ENCODE data around the gene CTNNBL1.

DNA sequence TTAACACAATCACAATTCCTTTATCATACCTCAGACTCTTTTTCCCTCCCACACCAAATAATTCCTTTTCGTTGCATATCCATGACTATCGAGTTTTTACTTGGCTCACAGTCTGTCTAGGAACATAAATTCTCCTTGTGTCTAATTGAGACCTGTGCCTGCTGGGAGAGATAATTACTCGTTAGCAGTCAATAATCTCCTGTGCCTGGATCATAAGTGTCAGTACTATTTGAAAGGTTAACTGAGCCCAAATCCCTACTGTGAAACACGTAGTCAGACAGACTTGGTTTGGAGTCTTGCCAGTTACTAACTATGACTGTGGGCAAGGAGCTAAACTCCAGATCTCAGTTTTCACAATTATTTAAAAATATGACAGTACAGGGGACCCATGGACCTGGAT is 5.7 kb upstream of the CTNNBL1 start:
- TF ChIP-seq EZH2 (IDR thresholded peaks at IDR 0.05) (no peak), POLR2AphosphoS5 (IDR thresholded peaks at IDR 0.05; ENCODE audit: borderline replicate concordance, low read depth, low read length) (no peak), FOXP2 (optimal IDR thresholded peaks at IDR 0.05; ENCODE audit: control extremely low read depth, extremely low read length, insufficient read depth) (no peak)
